LNCAP (cell line): ENCODE measurements around the gene NT5C1A.

Source experiments
- CTCF ChIP-seq: fragments of 450-650 bp; IDR thresholded peaks from 2 replicates; pipeline ENCODE4 v1.5.1; 2017; ENCODE audit warnings: mild to moderate bottlenecking

Gene NT5C1A

GRCh38 chr1:39643705-39644104 lies 28.2 kb downstream of the NT5C1A start:
- no peak for TF ChIP-seq CTCF

DNA sequence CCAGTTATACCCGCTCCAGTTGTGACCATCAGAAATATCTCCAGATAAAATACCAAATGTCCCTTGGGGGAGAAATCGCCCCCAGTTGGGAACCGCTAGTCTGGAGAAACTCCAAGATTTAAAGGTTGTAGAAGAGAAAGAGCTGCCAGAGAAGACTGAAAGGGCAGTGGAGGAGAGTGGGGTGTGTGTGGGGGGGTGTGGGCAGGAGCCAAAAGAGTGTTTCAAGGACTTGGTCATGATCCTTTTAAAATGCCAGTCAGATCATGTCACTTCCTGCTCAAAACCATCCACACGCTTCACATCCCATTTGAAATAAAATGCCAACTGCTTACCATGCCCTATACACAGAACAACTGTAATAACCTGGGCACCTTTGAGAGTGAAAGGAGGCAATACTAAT lies 29.1 kb downstream of the NT5C1A start:
- TF ChIP-seq CTCF = no peak

GRCh38 chr1:39640861-39641260 lies 31.0 kb downstream of the NT5C1A start:
- TF ChIP-seq CTCF = no peak

DNA sequence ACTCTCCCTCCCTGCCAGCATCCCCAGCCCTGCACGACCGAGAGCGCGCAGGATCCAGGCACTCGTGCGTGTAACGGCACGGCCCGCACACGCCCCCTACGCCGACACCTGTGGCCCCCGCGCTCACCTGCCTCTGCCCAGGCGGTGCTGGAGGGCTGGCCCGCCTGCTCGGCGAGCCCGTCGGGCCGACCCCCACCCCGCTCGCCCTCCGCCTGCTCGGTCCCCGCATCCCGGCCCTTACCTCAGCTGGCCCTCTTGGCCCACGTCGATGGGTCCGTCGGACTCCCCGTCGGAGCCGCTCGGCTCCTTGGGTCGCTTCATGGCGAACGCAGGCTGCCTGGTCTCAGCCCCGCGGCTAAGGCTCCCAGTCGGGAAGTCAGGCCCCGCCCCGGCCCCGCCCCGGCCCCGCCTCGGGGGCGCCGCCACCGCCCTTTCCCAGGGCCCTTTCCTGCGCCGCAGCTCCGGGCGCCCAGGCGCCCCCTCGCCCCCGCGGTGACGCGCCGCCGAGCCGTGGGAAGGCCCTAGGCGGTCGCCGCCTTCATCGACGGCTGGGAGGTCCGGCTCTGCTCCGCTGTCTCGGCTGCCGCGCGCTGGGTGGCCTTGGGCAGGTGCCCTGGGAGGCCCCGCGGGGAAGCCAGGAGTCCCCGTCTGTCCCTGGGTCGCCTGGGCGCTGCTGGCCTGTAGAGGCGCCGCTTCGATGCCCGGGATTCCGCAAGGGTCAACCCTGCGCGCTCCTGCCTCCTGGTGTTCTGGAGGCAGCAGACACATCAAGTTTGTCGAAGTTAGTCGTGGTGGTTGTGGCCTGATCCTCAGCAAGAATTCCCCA lies 32.4 kb downstream of the NT5C1A start, which contains the start of gene HEYL:
Gene HEYL (minus strand): TSS at position 339 of the 826 bp plus-strand sequence. CDS start 18 bp downstream, at position 321.
- no peak for TF ChIP-seq CTCF

DNA sequence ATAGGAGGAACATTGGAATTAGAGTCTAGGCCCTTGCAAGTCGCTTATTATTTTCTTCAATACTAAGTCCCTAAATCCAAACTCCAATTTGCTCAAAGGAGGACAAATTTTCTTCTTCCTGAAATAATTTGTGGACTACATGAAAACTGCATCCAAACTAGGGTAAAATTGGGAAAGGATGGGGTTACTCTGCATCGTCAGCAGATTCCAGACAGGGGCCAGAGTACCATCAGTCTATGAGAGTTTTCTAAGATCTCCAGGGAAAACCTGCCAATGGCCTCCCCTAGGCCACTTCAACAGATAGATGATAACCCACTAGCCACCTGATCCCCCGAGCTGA lies 33.0 kb downstream of the NT5C1A start:
- no peak for TF ChIP-seq CTCF

DNA sequence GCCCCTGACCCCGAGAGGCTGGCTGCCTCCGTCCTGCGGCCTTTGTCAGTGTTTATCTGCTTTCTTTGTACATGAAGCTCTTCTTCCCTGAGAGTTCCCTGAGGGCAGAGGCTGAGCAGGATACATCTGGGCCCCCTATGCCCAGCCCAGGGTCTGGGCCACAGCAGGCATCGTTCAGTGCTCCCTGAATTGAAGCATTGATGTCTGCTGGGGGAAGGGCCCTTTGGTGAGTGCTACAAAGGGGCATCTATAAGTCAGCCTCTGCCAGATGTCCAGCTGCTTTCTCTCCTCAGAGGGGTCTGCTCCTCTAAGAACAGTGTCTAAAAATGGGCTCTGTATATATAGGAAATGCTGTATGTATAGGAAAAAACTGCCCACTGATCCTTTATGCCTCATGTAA lies 34.5 kb downstream of the NT5C1A start:
- no peak for TF ChIP-seq CTCF

DNA sequence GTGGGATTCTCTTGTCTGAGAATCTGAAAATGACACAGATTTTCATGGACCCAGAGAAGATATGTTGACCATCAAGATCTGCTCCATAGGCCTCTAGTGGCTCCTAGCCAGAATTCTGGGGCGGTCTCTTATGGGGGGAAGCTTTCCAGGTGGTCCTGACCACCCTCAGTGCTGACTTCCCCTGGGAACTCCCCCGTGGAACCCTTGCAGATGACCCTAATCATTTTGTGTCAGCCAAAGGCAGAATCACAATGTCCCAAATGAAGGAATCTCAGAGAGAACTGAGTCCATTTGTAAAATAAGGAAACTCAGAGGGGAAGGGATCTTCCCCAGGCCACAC lies 36.1 kb downstream of the NT5C1A start:
- no peak for TF ChIP-seq CTCF
